ENCODE results near the gene LMO7. TPM values are rescaled to one million over a fixed set of nuclear protein-coding genes. Genes with fewer than 3 reads are reported as not detected.

LMO7 gene
- total and polyA plus RNA-seq, 2 of the 8 experiments (the other 6 are each of a cell fraction or from before 2014, with no cell fraction given), result 8.1 to 28.3 TPM

GRCh38 chr13:75657111-75657510 is 21.0 kb downstream of the LMO7 start:
- no peak for FAIRE-seq
- H3K79me2 ChIP-seq (ENCODE audit: control insufficient read depth in 1 of 2, insufficient read depth in 2 of 2, low read length in 2 of 2), result no peaks in the 10 kb centered on the region
- H3K4me3 ChIP-seq (ENCODE audit: extremely low read depth in 1 of 4, insufficient read depth in 2 of 4, low read depth in 3 of 4, low read length in 4 of 4), result no peak overlapping the region

More at GRCh38 chr13:75657111-75657510, 21.0 kb downstream of the LMO7 start:
- no peak overlapping the region for H2BK15ac ChIP-seq (ENCODE audit: low read length)
- H4K5ac ChIP-seq (ENCODE audit: insufficient read length, low read depth, low read length), result no peak overlapping the region
- H4K8ac ChIP-seq (ENCODE audit: extremely low read depth, insufficient read depth, low read length), result no peak overlapping the region
- no peak overlapping the region for H2AK5ac ChIP-seq (ENCODE audit: low read depth, low read length)
- H3K27ac ChIP-seq (ENCODE audit: low read depth, low read length), result no peak overlapping the region
- H2AFZ ChIP-seq (ENCODE audit: low read length), result no peak overlapping the region
- ChIA-PET POLR2A (ENCODE audit: partially characterized antibody) (no interaction called here), CTCF (ENCODE audit: partially characterized antibody) (no interaction called here)
- H4K91ac ChIP-seq (replicated peaks; ENCODE audit: insufficient read length, low read length), result no peak overlapping the region
- H3K79me1 ChIP-seq (ENCODE audit: low read depth, low read length), result no peaks in the 10 kb centered on the region
- no peak overlapping the region for H3K4me2 ChIP-seq (ENCODE audit: insufficient read depth in 1 of 2, low read depth in 2 of 2, low read length in 2 of 2)
- no peak overlapping the region for H3K14ac ChIP-seq (ENCODE audit: insufficient read length)
- H3K36me3 ChIP-seq (ENCODE audit: control insufficient read depth in 2 of 4, insufficient read depth in 4 of 4, low read length in 3 of 4), result no peaks in the 10 kb centered on the region
- H3K23me2 ChIP-seq (ENCODE audit: low read depth, low read length), result no peaks in the 10 kb centered on the region; the same call in 1 of the 2 replicates
- H2BK20ac ChIP-seq (ENCODE audit: low read length), result no peak overlapping the region
- 84% methylated on average over 1 of the region's 1 CpG; no CpG with 5 or more reads in 1 of the 2 experiments for WGBS, 2 experiments (ENCODE audit: extremely low coverage in 1 of 2, insufficient coverage in 1 of 2, insufficient read length in 1 of 2, insufficient replicate concordance in 2 of 2, low coverage in 1 of 2, low lambda C conversion rate in 2 of 2, missing lambda C conversion rate in 1 of 2)
- no peak overlapping the region for H3K23ac ChIP-seq (ENCODE audit: insufficient read length)
- no peak overlapping the region for H3K4ac ChIP-seq (replicated peaks; ENCODE audit: insufficient read length, low read depth, low read length)
- H2BK12ac ChIP-seq (ENCODE audit: low read depth, low read length), result no peak overlapping the region
- no peaks in the 10 kb centered on the region for H4K20me1 ChIP-seq (replicated peaks in 1 of 2; ENCODE audit: control insufficient read depth in 1 of 2, insufficient read depth in 2 of 2, low read length in 2 of 2)
- H2BK5ac ChIP-seq (ENCODE audit: low read depth, low read length), result no peak overlapping the region
- no peak for DNase-seq (ENCODE audit: low read depth in 1 of 2, low spot score in 2 of 2)
- no peaks in the 10 kb centered on the region for H3K9me3 ChIP-seq (ENCODE audit: insufficient read depth in 2 of 2, low read depth in 1 of 2, low read length in 1 of 2)
- no peaks in the 10 kb centered on the region for H3K4me1 ChIP-seq (replicated peaks in 1 of 4; ENCODE audit: control insufficient read depth in 3 of 4, insufficient read depth in 4 of 4, low read length in 3 of 4)
- H3K9ac ChIP-seq (replicated peaks in 1 of 4; ENCODE audit: extremely low read depth in 1 of 4, low read depth in 3 of 4, low read length in 3 of 4), result no peak overlapping the region
- H2BK120ac ChIP-seq (replicated peaks; ENCODE audit: low read depth, low read length), result no peak overlapping the region
- H3K27me3 ChIP-seq (replicated peaks in 1 of 4; ENCODE audit: control insufficient read depth in 3 of 4, extremely low read depth in 1 of 4, insufficient read depth in 3 of 4, low read length in 3 of 4), result no peaks in the 10 kb centered on the region
- no peak overlapping the region for H3K18ac ChIP-seq (ENCODE audit: extremely low read depth, low read length)
- TF ChIP-seq FOSL1 (IDR thresholded peaks at IDR 0.05; ENCODE audit: insufficient read depth, low read depth, low read length) (no peak), PHF8 (conservative IDR thresholded peaks at IDR 0.05; ENCODE audit: low read depth, low read length) (no peak), EP300 (IDR thresholded peaks at IDR 0.05; ENCODE audit: borderline replicate concordance in 1 of 2, low read depth in 2 of 2, low read length in 2 of 2) (no peak), BCL11A (IDR thresholded peaks at IDR 0.05; ENCODE audit: low read depth in 2 of 2, low read length in 2 of 2) (no peak), CHD2 (IDR thresholded peaks at IDR 0.05; ENCODE audit: low read length) (no peak), CREB1 (IDR thresholded peaks at IDR 0.05) (no peak), GTF2F1 (IDR thresholded peaks at IDR 0.05; ENCODE audit: borderline replicate concordance, low read depth, low read length) (no peak), CBX8 (IDR thresholded peaks at IDR 0.05; ENCODE audit: borderline replicate concordance, low read depth, low read length) (no peak), SRF (IDR thresholded peaks at IDR 0.05; ENCODE audit: low read depth, low read length) (no peak), KDM5A (IDR thresholded peaks at IDR 0.05; ENCODE audit: low read length) (no peak), BRCA1 (IDR thresholded peaks at IDR 0.05; ENCODE audit: low read depth, low read length) (no peak)
- H3K56ac ChIP-seq (replicated peaks; ENCODE audit: insufficient read length, low read depth, low read length), result no peak overlapping the region
